ENCODE results near the gene IHH.

The IHH gene

DNA sequence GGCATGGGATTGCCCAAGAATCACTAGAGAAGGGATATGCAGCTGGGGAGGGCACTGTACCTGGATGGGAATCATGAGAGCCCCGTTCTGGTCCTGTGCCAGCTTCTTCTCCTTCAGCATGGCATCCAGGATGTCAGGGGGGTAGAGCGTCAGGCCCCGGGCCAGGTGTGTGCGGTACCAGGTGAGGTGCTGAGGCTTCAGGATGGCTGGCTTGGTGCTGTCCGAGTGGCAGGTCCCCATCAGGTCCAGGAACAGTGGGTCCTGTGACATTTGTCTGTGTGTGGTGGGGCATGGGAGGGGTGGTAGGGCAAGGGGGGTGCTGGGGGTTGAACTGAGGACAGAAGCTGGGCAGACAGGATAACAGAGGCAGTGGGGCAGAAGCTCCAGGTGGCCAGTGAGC is 32.6 kb downstream of the IHH start (continued):
- TF ChIP-seq ZNF132 (tag by site-specific recombination; IDR thresholded peaks at IDR 0.05; ENCODE audit: borderline replicate concordance) (no peak), ZNF157 (tag by site-specific recombination; IDR thresholded peaks at IDR 0.05) (no peak)

DNA sequence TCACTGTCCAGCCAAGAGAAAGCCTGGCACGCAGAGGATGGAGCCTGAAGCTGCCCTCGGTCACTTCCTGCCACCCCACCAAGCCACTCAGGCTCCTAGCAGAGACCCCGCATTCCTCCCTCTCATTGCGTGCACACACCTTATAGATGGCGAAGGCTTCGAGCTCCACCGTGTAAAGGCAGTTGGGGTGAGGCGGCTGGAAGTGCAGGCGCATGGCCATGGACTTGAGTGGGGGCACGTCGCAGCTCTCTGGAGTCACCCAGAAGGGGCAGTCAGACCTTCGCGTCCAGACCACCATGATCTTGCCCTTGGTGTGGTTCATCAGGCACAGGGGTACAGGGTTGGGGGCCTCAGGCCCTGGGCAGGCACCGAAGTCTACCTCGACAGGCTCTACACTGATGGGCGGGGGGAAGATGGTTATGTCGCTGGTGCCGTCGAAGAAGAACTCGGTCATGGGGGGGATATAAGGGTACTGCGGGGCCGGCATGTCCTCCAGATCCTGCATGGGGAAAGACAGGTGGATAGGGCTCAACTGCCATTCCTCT is 33.1 kb downstream of the IHH start:
- no peak for TF ChIP-seq BCL11B (tag by site-specific recombination; IDR thresholded peaks at IDR 0.05; ENCODE audit: low read depth)
- TF ChIP-seq ZNF785 (tag by site-specific recombination; IDR thresholded peaks at IDR 0.05) = no peak
- no peak for TF ChIP-seq EGR2 (tag by site-specific recombination; IDR thresholded peaks at IDR 0.05; ENCODE audit: low read depth)
- TF ChIP-seq ZNF596 (tag by site-specific recombination; IDR thresholded peaks at IDR 0.05) = no peak
- no peak for TF ChIP-seq ZEB2 (tag by site-specific recombination; IDR thresholded peaks at IDR 0.05)
- TF ChIP-seq MZF1 (tag by site-specific recombination; IDR thresholded peaks at IDR 0.05; ENCODE audit: borderline replicate concordance) = no peak
- no peak for TF ChIP-seq SCRT2 (tag by site-specific recombination; IDR thresholded peaks at IDR 0.05)
- TF ChIP-seq, protein P1, sequence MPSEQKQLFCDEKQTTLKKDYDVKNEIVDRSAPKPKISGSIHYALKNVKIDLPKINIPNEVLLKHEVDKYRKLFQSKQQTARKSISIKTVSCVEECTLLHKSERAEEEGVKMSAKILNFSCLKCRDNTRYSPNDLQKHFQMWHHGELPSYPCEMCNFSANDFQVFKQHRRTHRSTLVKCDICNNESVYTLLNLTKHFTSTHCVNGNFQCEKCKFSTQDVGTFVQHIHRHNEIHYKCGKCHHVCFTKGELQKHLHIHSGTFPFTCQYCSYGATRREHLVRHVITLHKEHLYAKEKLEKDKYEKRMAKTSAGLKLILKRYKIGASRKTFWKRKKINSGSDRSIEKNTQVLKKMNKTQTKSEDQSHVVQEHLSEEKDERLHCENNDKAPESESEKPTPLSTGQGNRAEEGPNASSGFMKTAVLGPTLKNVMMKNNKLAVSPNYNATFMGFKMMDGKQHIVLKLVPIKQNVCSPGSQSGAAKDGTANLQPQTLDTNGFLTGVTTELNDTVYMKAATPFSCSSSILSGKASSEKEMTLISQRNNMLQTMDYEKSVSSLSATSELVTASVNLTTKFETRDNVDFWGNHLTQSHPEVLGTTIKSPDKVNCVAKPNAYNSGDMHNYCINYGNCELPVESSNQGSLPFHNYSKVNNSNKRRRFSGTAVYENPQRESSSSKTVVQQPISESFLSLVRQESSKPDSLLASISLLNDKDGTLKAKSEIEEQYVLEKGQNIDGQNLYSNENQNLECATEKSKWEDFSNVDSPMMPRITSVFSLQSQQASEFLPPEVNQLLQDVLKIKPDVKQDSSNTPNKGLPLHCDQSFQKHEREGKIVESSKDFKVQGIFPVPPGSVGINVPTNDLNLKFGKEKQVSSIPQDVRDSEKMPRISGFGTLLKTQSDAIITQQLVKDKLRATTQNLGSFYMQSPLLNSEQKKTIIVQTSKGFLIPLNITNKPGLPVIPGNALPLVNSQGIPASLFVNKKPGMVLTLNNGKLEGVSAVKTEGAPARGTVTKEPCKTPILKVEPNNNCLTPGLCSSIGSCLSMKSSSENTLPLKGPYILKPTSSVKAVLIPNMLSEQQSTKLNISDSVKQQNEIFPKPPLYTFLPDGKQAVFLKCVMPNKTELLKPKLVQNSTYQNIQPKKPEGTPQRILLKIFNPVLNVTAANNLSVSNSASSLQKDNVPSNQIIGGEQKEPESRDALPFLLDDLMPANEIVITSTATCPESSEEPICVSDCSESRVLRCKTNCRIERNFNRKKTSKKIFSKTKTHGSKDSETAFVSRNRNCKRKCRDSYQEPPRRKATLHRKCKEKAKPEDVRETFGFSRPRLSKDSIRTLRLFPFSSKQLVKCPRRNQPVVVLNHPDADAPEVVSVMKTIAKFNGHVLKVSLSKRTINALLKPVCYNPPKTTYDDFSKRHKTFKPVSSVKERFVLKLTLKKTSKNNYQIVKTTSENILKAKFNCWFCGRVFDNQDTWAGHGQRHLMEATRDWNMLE (tag by site-specific recombination; conservative IDR thresholded peaks at IDR 0.05; ENCODE audit: low read depth) = no peak
- no peak for TF ChIP-seq TCF7L2 (IDR thresholded peaks at IDR 0.05; ENCODE audit: borderline replicate concordance, low read depth, low read length)
- no peak for TF ChIP-seq SCRT1 (tag by site-specific recombination; IDR thresholded peaks at IDR 0.05; ENCODE audit: borderline replicate concordance)
- no peak for TF ChIP-seq ZNF514 (tag by site-specific recombination; IDR thresholded peaks at IDR 0.05)
- TF ChIP-seq ZNF433 (tag by site-specific recombination; IDR thresholded peaks at IDR 0.05; ENCODE audit: low read depth) = no peak
- TF ChIP-seq ZNF571 (tag by site-specific recombination; IDR thresholded peaks at IDR 0.05) = no peak
- no peak for TF ChIP-seq ZNF394 (tag by site-specific recombination; IDR thresholded peaks at IDR 0.05; ENCODE audit: borderline replicate concordance)
- no peak for TF ChIP-seq ZNF341 (tag by site-specific recombination; IDR thresholded peaks at IDR 0.05; ENCODE audit: low read depth)
- no peak for TF ChIP-seq ZNF302 (tag by site-specific recombination; IDR thresholded peaks at IDR 0.05; ENCODE audit: low read depth)
- no peak for TF ChIP-seq ZNF529 (tag by site-specific recombination; IDR thresholded peaks at IDR 0.05; ENCODE audit: insufficient replicate concordance)
- no peak for TF ChIP-seq ZNF155 (tag by site-specific recombination; IDR thresholded peaks at IDR 0.05)
- TF ChIP-seq ZNF510 (tag by site-specific recombination; IDR thresholded peaks at IDR 0.05; ENCODE audit: insufficient replicate concordance) = no peak
- Histone ChIP-seq H3K4me1 (ENCODE audit: control insufficient read depth, insufficient read depth, low read length) (no peaks in the 10 kb centered on the region), H3K9me3 (ENCODE audit: control insufficient read depth, insufficient read depth, low read depth, low read length) (no peaks in the 10 kb centered on the region), H3K36me3 (ENCODE audit: control insufficient read depth in 2 of 2, insufficient read depth in 1 of 2, low read length in 2 of 2) (no peaks in the 10 kb centered on the region), H3K4me3 (ENCODE audit: low read depth, low read length) (no peak overlapping the region), H3K27ac (ENCODE audit: extremely low read depth, low read depth, low read length) (no peak overlapping the region)
- ChIA-PET CTCF (interaction anchor here (0.6 to 4.6 kb wide), 9 partner anchors 16 to 147 kb away, joined by 3 to 119 read pairs (median 6); no protein-coding TSS in a partner anchor), POLR2A (no interaction called here)
